Spleen (tissue), 7 donors: ENCODE data around the gene ANG.

ENCODE experiments used
- POLR2A ChIP-seq, 3 donors: fragments of 450-650 bp; IDR thresholded peaks; one replicate each; pipeline ENCODE4 v1.5.1; 2017; ENCODE audit warnings: antibody characterized with exemption in 3 of 3, mild to moderate bottlenecking in 1 of 3
- TF ChIP-seq, protein P1 (sequence below), 11 experiments: fragments of 200-600 bp in 7 of 11; fragments of 450-650 bp in 4 of 11; sonication (generic) in 4 of 11; IDR thresholded peaks in 8 of 11; conservative IDR thresholded peaks in 3 of 11; 1 replicate in 7 of 11; 2 replicates in 4 of 11; pipeline versions ENCODE4 v1.4.0 to v1.8.0; 2016 to 2021; ENCODE audit warnings: antibody characterized with exemption in 11 of 11, inconsistent platforms in 4 of 11, mild to moderate bottlenecking in 1 of 11
- donor health status: DM: no; HTN: no; CAD: no; lungs with moderate emphysema.
- donor health status: DM: no; HTN: no; CAD: no.
- donor health status: DM: no; HTN: no; CAD: no.

DNA sequence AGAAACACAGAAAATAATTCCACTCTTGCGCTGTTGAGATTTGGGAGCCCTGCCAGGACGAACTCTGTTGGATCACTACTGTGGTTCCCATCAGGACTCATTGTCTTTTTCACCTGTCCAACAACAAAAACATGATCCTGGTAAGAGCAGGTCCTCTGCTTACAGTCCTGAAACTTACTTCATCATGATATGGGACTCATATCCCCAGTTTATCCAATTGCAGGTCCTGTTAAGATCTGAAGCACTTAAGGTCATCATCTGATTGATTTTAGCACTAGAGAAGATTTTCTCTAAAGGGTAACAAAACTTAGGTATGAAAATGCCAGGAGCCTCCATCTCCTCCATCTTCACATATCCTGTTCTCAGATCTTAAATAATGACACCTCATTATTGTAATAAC is 47.0 kb upstream of the ANG start, which contains the start of gene OR6S1:
- TF ChIP-seq, protein P1, sequence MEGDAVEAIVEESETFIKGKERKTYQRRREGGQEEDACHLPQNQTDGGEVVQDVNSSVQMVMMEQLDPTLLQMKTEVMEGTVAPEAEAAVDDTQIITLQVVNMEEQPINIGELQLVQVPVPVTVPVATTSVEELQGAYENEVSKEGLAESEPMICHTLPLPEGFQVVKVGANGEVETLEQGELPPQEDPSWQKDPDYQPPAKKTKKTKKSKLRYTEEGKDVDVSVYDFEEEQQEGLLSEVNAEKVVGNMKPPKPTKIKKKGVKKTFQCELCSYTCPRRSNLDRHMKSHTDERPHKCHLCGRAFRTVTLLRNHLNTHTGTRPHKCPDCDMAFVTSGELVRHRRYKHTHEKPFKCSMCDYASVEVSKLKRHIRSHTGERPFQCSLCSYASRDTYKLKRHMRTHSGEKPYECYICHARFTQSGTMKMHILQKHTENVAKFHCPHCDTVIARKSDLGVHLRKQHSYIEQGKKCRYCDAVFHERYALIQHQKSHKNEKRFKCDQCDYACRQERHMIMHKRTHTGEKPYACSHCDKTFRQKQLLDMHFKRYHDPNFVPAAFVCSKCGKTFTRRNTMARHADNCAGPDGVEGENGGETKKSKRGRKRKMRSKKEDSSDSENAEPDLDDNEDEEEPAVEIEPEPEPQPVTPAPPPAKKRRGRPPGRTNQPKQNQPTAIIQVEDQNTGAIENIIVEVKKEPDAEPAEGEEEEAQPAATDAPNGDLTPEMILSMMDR (IDR thresholded peaks at IDR 0.05 in 8 of 11, conservative IDR thresholded peaks at IDR 0.05 in 3 of 11), result no peak
- no peak for TF ChIP-seq POLR2A (IDR thresholded peaks at IDR 0.05)
